NK-92 treated with Interleukin-12 subunit alpha and Interleukin-12 subunit beta, amount 100 ng/mL, for 24 hours (cell line): ENCODE results near the gene C1orf35.

Experiments used
- DNase-seq: peaks from one replicate; lab custom pipeline; 2025; lab: John Stamatoyannopoulos, UW

C1orf35 gene

DNA sequence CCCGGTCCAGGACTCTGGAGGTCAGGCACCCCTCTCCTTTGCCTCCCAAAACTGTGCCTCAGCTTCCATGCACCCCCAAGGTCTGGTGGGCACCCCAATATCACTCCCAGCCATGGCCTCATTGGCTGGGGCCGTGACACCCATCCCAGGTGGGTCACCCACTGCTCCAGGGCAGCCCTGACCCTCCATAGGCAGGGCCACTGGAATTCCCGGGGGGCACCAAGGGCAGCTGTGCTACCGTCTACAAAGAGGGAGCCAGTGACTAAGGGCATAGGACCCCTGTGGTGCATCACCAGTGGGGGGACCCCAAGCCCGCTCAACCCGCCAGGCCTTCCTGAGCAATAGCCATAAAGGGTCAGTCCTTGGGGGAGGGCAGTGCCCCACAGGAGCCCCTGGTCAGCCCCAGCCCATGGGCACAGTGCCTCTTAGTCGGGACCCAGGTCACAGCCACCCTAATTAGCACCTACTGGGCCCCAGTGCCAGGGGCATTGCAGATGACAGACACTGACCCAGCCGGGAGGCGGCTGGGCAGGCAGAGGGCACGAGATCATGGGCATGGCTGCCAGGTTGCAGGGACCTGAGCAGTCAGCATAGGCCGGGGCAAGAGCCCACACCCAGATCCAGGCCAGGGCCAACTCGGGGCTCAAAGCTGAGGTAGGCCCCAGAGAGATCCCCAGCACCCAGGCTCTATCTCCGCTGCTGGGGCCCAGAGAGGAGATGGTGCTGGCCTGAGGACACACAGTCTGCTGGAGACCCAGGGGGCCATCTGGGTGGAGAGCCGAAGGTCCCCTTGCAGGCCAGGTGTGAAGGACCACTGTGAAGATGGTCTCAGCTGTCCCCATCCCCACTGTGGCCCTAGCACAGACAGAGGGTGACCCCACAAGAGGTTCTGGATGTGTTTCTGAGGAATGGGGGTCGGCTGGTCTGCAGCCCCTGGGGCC lies 39.6 kb downstream of the C1orf35 start:
- DNase-seq = no peak

DNA sequence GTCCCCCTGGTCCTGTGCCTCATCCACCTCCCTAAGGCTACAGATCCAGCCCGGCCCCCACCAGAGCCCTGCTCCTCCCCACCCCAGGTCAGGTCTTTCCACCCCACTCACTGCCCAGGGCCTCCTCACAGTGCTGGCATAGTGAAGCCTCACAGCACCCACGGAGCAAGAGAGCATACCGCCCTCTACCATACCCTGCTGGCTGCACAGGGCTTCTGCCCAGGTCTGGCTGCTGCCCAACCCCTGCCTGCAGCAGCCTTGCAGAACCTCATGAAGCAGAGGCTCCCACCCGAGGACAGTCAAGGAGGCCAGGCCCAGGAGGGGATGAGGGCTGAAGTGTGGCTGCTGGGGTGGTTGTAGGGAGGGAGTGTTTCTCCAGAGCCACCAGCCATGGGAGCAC lies 40.3 kb downstream of the C1orf35 start:
- DNase-seq = no peak

DNA sequence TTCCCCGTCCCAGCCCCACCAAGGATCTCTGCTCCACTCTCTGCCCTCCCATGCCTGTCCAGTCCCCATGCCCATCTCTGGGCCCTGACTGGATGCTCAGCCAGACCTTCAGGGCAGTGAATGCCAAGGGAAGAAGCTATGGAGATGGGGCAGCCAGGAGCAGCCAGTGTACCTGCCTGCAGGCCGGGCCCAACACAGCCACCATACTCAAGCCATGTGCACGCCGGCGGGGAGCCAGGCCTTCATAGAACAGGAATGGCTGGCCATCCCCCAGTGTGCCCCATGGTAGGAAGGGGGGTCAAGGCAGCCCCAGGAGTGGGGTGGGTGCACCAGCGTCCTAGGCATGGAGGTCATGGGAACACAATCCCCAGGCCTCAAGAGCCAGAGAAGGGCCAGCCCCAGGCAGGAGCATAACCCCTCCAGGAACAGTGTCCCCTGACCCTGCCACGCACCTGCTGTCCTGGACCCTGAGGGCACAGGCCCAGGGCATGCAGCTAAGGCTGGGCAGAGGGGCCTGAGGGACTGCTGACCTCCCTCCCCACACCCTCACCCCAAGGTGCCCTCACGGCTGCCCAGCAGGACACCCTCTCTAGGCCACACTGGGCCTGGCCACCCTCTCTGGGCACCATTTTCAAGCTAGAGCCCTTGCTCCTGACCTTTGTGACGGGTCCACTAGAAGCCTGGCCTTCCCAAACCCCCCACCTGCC lies 40.9 kb downstream of the C1orf35 start:
- DNase-seq = no peak

DNA sequence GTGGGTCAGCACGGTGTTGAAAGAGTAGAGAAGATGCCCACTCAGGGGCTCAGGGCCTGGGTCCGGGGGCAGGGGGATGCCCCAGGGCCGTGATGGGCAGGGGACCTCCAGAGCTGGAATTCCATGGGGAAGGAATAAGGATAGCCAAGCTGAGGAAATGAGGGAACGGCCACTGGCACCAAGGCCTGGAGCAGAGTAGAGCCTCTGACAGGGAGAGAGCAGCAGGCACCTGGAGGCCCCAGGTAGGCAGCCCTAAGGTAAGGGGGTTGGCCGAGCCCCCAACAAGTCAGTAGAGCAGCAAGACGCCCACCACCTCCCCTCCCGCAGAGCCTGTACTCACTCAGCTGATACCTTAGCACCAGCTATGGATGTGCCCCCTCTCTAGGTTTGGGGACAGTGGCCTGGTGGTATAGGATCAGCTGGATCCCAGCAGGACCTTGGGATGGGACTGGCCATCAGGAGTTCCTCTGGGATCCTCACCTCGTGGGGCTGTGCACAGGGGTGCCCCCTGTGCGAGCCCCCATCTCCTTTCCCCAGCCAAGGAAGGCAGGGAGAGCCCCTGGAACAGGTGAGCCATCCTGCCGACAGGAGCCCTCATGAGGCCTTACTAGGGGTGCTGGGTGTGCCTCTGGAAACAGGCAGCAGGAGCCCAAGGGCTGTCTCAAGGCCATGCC lies 41.6 kb downstream of the C1orf35 start:
- DNase-seq = no peak

DNA sequence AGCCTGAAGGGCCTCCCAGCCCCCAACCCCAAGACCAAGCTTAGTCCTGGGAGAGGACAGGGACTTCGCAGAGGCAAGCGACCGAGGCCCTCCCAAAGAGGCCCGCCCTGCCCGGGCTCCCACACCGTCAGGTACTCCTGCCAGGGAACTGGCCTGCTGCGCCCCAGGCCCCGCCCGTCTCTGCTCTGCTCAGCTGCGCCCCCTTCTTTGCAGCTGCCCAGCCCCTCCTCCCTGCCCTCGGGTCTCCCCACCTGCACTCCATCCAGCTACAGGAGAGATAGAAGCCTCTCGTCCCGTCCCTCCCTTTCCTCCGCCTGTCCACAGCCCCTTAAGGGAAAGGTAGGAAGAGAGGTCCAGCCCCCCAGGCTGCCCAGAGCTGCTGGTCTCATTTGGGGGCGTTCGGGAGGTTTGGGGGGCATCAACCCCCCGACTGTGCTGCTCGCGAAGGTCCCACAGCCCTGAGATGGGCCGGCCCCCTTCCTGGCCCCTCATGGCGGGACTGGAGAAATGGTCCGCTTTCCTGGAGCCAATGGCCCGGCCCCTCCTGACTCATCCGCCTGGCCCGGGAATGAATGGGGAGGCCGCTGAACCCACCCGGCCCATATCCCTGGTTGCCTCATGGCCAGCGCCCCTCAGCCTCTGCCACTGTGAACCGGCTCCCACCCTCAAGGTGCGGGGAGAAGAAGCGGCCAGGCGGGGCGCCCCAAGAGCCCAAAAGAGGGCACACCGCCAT lies 42.5 kb downstream of the C1orf35 start:
- DNase-seq = no peak

DNA sequence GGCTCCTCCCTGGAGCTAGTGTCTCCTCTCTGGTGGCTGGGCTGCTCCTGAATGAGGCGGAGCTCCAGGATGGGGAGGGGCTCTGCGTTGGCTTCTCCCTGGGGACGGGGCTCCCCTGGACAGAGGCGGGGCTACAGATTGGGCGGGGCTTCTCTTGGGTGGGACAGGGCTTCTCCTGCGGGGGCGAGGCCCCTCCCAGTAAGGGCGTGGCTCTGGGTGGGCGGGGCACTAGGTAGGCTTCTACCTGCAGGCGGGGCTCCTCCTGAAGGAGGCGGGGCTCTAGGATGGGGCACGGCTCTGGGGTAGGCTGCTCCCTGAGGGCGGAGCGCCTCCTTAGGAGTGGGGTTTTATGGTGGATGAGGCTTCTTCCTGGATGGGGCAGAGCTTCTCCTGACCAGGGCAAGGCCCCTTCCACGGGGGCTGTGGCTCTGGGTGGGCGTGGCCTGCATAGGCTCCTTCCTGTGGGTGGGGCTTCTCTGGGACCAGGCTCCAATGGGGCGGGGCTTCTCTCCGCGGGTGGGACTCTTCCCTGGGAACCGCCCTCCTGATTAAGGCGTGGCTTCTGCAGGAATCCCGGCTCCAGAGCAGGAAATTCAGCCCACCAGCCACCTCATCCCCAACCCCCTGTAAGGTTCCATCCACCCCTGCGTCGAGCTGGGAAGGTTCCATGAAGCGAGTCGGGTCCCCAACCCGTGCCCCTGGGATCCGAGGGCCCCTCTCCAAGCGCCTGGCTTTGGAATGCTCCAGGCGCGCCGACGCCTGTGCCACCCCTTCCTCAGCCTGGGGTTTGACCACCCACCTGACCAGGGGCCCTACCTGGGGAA lies 43.3 kb downstream of the C1orf35 start:
- DNase-seq = no peak

DNA sequence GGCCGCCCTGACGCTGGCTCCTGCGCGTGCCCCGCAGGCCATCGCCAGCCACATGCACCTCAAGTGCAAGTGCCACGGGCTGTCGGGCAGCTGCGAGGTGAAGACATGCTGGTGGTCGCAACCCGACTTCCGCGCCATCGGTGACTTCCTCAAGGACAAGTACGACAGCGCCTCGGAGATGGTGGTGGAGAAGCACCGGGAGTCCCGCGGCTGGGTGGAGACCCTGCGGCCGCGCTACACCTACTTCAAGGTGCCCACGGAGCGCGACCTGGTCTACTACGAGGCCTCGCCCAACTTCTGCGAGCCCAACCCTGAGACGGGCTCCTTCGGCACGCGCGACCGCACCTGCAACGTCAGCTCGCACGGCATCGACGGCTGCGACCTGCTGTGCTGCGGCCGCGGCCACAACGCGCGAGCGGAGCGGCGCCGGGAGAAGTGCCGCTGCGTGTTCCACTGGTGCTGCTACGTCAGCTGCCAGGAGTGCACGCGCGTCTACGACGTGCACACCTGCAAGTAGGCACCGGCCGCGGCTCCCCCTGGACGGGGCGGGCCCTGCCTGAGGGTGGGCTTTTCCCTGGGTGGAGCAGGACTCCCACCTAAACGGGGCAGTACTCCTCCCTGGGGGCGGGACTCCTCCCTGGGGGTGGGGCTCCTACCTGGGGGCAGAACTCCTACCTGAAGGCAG lies 44.0 kb downstream of the C1orf35 start:
- no peak for DNase-seq

DNA sequence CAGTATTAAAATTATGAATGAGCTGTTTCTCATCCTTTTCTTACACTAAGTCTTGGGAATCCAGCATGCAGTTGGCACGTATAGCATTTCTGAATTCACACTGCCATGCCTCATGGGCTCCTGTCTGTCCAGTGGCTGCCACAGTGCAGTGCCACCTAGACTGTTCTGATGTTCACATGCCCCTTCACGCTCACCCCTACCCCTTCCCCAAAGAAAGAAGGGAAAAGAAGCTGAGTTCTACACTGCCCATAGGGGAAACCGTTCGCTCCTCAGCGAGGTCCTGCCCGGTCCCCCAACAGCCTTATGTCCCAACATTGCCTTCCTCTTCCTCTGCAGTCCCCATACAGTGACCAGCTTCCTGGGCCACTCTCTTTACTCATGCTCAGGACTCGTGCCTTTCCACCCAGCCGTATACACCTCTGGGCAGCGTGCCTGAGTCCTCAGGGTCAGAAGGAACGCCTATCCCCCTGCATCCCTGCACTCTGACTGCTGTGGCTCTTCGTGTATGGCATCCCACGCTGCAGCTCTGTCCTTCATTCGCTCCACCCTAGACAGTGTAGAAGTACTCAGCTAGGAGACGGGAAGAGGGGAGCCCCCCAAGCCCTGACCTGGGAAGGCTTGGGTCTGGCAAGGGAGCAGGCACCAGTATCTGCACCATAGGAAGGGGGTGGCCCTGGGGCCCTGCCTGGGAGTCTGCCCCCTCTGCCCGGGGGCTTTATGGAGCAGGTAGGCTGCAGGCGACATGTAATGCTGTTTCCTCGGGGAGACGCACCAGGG lies 44.8 kb downstream of the C1orf35 start:
- no peak for DNase-seq
